Ectodermal cell (in vitro differentiated cells): Measurements from ENCODE around the gene ATP8B2.
"Not testable (repeated sequence)": the region's sequence is repeated elsewhere in the genome, so short reads cannot be mapped to it uniquely, and the experiment has no call there.

Source experiments
- H3K27ac ChIP-seq: 2 replicates; pipeline ENCODE4 v1.7.0; 2013; ENCODE audit warnings: mild to moderate bottlenecking, low read depth, low read length; ENCODE audit not compliant: insufficient read depth, poor library complexity, severe bottlenecking
- H3K27me3 ChIP-seq: 2 replicates; pipeline ENCODE4 v1.7.0; 2013; ENCODE audit warnings: mild to moderate bottlenecking, low read length; ENCODE audit not compliant: insufficient read depth, control insufficient read depth, poor library complexity, severe bottlenecking
- H3K36me3 ChIP-seq: one replicate; pipeline ENCODE4 v1.7.0; 2013; ENCODE audit warnings: low read length; ENCODE audit not compliant: control insufficient read depth, insufficient read depth
- H3K4me1 ChIP-seq: one replicate; pipeline ENCODE4 v1.7.0; 2013; ENCODE audit warnings: low read length; ENCODE audit not compliant: control insufficient read depth, insufficient read depth
- H3K4me3 ChIP-seq: 2 replicates; pipeline ENCODE4 v1.7.0; 2013; ENCODE audit warnings: low read depth, low read length, control low read depth; ENCODE audit not compliant: insufficient read depth
- H3K9me3 ChIP-seq: 2 replicates; pipeline ENCODE4 v1.7.0; 2013; ENCODE audit warnings: mild to moderate bottlenecking, low read length, moderate library complexity; ENCODE audit not compliant: control insufficient read depth
- WGBS, 2 experiments: methylation state at CpG; one replicate each; pipeline ENCODE4 v1.1.7; 2013; ENCODE audit warnings: missing lambda C conversion rate in 2 of 2; 5-methylcytosine and 5-hydroxymethylcytosine counted together

ATP8B2 gene

DNA sequence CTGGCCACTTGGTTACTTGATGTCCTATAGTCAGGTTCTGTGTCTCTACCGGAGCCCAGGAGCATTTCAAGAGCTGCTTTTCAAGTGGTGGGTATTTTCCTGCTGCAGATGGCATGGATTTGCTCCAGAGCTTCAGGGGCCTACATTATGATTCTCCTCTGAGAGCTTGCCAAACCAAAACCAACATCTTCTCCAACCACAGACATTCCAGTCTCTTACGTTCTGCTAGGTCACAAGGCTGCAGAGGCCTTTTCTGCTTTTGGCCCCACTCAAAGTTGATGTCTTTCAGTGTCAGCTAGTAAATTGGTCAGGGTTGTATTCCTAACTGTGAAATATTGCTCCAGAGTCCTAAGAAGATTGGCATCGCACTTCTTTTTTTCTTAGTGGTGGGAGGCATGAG lies 19.2 kb upstream of the ATP8B2 start:
- 90 to 96% methylated on average over 3 of the region's 3 CpGs for WGBS, 2 experiments
- Histone ChIP-seq H3K36me3 (no peaks in the 10 kb centered on the region), H3K9me3 (no peaks in the 10 kb centered on the region), H3K4me1 (no peaks in the 10 kb centered on the region), H3K4me3 (no peak overlapping the region), H3K27me3 (no peaks in the 10 kb centered on the region), H3K27ac (no peak overlapping the region)

DNA sequence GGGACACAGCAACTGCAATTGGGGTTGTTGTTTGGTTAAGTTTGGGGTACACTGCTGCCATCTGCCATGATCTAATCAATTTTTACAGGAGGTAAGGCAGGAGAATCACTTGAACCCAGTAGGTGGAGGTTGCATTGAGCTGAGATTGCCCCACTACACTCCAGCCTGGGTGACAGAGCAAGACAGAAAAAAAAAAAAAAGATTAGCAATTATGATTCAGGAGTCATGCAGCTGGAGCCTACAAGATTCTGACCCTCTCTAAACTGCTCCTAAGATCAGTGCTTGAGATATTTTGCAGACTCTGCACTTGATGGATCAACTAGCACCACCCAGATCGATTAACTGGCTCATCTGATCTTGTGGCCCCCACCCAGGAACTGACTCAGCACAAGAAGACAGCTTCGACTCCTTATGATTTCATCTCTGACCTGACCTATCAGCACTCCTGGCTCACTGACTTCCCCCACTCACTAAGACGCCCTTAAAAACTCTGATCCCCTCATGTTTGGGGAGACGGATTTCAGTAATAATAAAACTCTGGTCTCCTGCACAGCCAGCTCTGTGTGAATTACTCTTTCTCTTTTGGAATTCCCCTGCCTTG lies 17.6 kb upstream of the ATP8B2 start:
- H3K4me3 ChIP-seq, H3K9me3 ChIP-seq, H3K27ac ChIP-seq, H3K36me3 ChIP-seq, H3K4me1 ChIP-seq, H3K27me3 ChIP-seq: not testable (repeated sequence)
- WGBS, 2 experiments, result 90 to 92% methylated on average over 4 of the region's 4 CpGs

- not testable (repeated sequence) for H3K4me3 ChIP-seq, H3K36me3 ChIP-seq, H3K27me3 ChIP-seq, H3K4me1 ChIP-seq, H3K27ac ChIP-seq, H3K9me3 ChIP-seq
- WGBS, 2 experiments, result 91 to 93% methylated on average over 6 to 7 of the region's 7 CpGs
Measured at GRCh38 chr1:154309136-154309535, 16.2 kb upstream of the ATP8B2 start.

GRCh38 chr1:154312229-154313065 lies 12.9 kb upstream of the ATP8B2 start:
- WGBS, 2 experiments, result 91% methylated on average over 11 to 13 of the region's 13 CpGs
- not testable (repeated sequence) for H3K36me3 ChIP-seq, H3K9me3 ChIP-seq

GRCh38 chr1:154313066-154313356 lies 12.3 kb upstream of the ATP8B2 start:
- Histone ChIP-seq H3K27me3 (no peaks in the 10 kb centered on the region), H3K4me3 (no peak overlapping the region), H3K36me3 (no peaks in the 10 kb centered on the region), H3K9me3 (no peaks in the 10 kb centered on the region), H3K4me1 (no peaks in the 10 kb centered on the region), H3K27ac (no peak overlapping the region)
- WGBS, 2 experiments, result 84 to 88% methylated on average over 10 of the region's 10 CpGs

More at GRCh38 chr1:154312229-154313065, 12.9 kb upstream of the ATP8B2 start:
- not testable (repeated sequence) for H3K27ac ChIP-seq, H3K4me1 ChIP-seq, H3K27me3 ChIP-seq, H3K4me3 ChIP-seq

DNA sequence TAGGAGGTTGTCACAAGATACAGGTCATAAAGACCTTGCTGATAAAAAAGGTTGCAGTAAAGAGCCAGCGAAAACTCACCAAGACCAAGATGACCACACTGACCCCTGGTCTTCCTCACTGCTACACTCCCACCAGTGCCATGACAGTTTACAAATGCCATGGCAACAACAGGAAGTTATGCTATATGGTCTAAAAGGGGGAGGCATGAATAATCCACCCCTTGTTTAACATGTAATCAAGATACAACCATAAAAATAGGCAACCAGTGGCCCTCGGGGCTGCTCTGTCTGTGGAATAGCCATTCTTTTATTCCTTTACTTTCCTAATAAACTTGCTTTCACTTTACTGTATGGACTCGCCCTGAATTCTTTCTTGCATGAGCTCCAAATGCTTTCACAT lies 11.1 kb upstream of the ATP8B2 start:
- not testable (repeated sequence) for H3K36me3 ChIP-seq, H3K4me1 ChIP-seq, H3K27ac ChIP-seq, H3K9me3 ChIP-seq, H3K27me3 ChIP-seq, H3K4me3 ChIP-seq
- WGBS, 2 experiments, result 87 to 88% methylated on average over 3 of the region's 3 CpGs

DNA sequence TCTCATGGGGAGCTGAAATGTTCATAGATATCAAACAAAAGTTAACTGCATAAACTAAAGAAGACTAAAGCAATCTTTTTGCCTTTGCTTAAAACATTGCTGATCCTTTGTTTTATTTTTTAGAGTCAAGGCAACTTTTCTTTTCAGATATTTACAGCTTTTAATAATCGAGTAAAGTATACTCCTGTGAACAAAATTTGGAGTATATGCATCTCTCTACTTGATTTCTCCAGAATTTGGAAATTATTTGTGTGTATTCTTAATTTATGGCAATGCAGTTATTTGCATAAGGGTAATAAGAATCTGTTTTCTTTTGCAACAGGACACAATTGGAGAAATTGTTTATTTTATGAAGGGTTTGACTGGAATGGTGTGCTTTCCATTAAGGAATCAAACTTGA lies 8.6 kb upstream of the ATP8B2 start:
- 100% methylated on average over 1 of the region's 1 CpG; no CpG with 5 or more reads in 1 of the 2 experiments for WGBS, 2 experiments

GRCh38 chr1:154318386-154318785 lies 6.9 kb upstream of the ATP8B2 start:
- no peaks in the 10 kb centered on the region for H3K36me3 ChIP-seq
- no peaks in the 10 kb centered on the region for H3K9me3 ChIP-seq
- H3K27ac ChIP-seq, result no peak overlapping the region
- 85 to 88% methylated on average over 4 of the region's 4 CpGs for WGBS, 2 experiments
- H3K4me3 ChIP-seq, result no peak overlapping the region
- no peaks in the 10 kb centered on the region for H3K4me1 ChIP-seq
- no peaks in the 10 kb centered on the region for H3K27me3 ChIP-seq

More for the DNA sequence above, 8.6 kb upstream of the ATP8B2 start:
- Histone ChIP-seq H3K27ac (no peak overlapping the region), H3K4me1 (no peaks in the 10 kb centered on the region), H3K9me3 (no peaks in the 10 kb centered on the region), H3K4me3 (no peak overlapping the region), H3K36me3 (no peaks in the 10 kb centered on the region), H3K27me3 (no peaks in the 10 kb centered on the region)

DNA sequence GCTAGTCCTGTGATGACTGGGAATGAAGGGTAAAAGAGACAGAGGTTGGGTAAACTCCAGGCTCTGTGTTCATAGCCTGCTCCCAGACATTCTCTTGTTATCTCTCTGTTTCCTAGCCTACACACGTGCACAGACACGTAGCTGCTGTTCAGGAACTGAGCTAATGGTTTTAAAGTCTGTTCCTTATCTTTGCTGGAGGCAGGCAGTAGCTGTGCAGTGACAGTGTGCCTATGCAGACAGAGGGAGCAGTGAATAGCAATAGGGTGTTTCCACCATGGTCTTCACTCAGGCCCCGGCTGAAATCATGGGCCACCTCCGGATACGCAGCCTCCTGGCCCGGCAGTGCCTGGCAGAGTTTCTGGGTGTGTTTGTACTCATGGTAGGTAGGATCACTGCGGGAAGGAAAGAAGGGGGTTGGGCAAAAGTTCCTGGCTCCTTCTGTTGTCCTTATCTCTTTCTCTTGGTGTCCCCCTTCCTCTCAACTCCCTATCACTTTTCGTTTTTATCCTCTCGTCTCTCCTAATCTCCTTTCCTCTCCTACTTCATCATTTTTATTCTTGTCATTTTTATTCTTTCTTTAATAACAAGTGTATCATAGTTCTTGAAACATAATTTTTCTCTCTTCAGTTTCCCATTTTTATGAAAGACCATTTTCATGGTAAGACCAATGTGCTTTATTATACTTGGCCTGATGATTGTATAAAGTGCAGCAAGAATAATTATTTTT lies 4.3 kb upstream of the ATP8B2 start, which contains the start of gene AQP10:
Gene AQP10, plus strand, starts transcription at position 212 of the 727 bp plus-strand sequence. Its CDS starts 63 bp downstream, at position 275.
- H3K27ac ChIP-seq, result no peak within 1 kb of the TSS
- 78 to 79% methylated on average over 8 to 9 of the region's 9 CpGs for WGBS, 2 experiments

GRCh38 chr1:154321609-154321934 lies 3.8 kb upstream of the ATP8B2 start:
- H3K27ac ChIP-seq, H3K36me3 ChIP-seq, H3K9me3 ChIP-seq, H3K27me3 ChIP-seq, H3K4me3 ChIP-seq, H3K4me1 ChIP-seq: not testable (repeated sequence)

More for the DNA sequence above, 4.3 kb upstream of the ATP8B2 start, which contains the start of gene AQP10:
- Histone ChIP-seq H3K27me3 (no peaks in the 10 kb centered on the region), H3K4me1 (no peaks in the 10 kb centered on the region), H3K9me3 (no peaks in the 10 kb centered on the region), H3K36me3 (no peaks in the 10 kb centered on the region), H3K4me3 (no peak within 1 kb of the TSS)
